ENCODE data around the gene SDK2. TPM values are rescaled to one million over a fixed set of nuclear protein-coding genes. Genes with fewer than 3 reads are reported as not detected.

The SDK2 gene
- total RNA-seq, 4 donors from 2014 or later: 1.4 to 6.8 (median 3.3) TPM

DNA sequence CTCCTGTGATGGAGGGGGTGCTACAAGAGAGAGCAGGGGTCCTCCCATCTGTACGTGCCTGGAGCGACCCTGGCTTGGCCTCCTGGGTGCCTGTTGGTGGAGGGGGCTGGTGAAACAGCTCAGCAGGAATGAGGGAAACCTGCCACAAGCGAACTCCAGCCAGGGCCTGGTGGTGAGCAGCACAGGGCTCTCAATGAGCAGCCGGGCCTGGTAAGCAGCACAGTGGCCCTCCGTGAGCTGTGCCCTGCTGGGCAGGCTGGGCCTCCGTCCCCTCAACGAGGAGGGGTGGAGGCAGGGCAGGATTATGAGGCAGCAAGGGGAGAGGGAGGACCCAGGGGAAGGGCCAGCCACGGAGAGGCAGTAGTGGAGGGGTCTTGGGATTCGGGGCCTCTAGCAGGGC is 101.9 kb downstream of the SDK2 start:
- peaks cover 3% of the 10 kb centered on the region for H3K27me3 ChIP-seq
- no peak overlapping the region for H3K27ac ChIP-seq
- peaks cover 27% of the 10 kb centered on the region for H3K4me1 ChIP-seq
- no peak for TF ChIP-seq EP300 (IDR thresholded peaks at IDR 0.05)
- TF ChIP-seq POLR2AphosphoS5 (IDR thresholded peaks at IDR 0.05): no peak
- TF ChIP-seq, protein P1, sequence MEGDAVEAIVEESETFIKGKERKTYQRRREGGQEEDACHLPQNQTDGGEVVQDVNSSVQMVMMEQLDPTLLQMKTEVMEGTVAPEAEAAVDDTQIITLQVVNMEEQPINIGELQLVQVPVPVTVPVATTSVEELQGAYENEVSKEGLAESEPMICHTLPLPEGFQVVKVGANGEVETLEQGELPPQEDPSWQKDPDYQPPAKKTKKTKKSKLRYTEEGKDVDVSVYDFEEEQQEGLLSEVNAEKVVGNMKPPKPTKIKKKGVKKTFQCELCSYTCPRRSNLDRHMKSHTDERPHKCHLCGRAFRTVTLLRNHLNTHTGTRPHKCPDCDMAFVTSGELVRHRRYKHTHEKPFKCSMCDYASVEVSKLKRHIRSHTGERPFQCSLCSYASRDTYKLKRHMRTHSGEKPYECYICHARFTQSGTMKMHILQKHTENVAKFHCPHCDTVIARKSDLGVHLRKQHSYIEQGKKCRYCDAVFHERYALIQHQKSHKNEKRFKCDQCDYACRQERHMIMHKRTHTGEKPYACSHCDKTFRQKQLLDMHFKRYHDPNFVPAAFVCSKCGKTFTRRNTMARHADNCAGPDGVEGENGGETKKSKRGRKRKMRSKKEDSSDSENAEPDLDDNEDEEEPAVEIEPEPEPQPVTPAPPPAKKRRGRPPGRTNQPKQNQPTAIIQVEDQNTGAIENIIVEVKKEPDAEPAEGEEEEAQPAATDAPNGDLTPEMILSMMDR (IDR thresholded peaks at IDR 0.05): no peak
- TF ChIP-seq POLR2A (IDR thresholded peaks at IDR 0.05): no peak
- H3K4me3 ChIP-seq: no peak overlapping the region
- DNase-seq (ENCODE audit: low spot score in 2 of 2): no peak
- H3K36me3 ChIP-seq: no peaks in the 10 kb centered on the region
- no peaks in the 10 kb centered on the region for H3K9me3 ChIP-seq
- WGBS: 87% methylated on average over 9 of the region's 9 CpGs

DNA sequence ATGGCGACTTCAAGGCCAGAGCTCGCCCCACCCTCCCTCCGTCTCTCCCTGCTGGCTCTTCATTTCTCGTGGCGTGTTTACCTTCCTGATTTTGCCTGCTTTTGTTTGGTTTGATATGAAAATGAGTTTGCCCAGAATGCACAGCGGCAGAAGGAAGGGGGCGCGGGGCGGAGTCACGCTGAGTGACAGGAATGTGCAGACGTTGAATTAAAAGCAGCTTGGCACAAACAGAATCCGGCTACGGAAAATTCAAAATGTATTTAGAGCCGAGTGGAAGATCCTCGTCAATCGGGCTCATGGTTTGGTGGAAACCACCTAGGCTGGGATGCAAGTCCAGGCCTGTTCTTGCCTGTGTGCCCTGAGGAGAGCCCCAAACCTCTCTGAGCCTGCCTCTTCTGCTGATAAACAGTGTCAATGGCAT is 102.7 kb downstream of the SDK2 start:
- TF ChIP-seq POLR2AphosphoS5 (IDR thresholded peaks at IDR 0.05): no peak
- WGBS: 60% methylated on average over 16 of the region's 16 CpGs
- no peaks in the 10 kb centered on the region for H3K36me3 ChIP-seq
- no peak overlapping the region for H3K27ac ChIP-seq
- H3K9me3 ChIP-seq: no peaks in the 10 kb centered on the region
- H3K27me3 ChIP-seq: peaks cover 4% of the 10 kb centered on the region
- DNase-seq (ENCODE audit: low spot score in 2 of 2): no peak
- peaks cover 22% of the 10 kb centered on the region for H3K4me1 ChIP-seq
- H3K4me3 ChIP-seq: no peak overlapping the region

DNA sequence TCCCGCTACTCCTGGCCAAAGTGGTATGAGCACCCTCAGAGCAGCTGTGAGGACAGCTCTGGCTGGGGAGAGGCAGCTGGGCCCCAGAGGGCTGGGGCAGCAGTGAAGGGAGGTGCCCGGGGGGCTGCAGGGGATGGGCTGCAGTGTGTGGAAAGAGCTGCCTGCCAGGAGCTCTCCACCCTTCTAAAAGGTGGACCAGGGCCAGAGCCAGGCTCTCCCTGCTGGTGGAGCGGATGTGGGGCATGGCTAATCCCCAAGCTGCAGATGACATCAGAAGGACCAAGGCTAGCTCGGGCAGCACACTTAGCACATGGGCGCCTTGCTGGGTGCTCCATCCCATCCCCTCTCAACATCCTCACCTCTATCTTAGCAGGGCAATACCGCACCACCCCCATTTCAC is 103.1 kb downstream of the SDK2 start:
- DNase-seq (ENCODE audit: low spot score in 2 of 2): no peak
- Histone ChIP-seq H3K9me3 (no peaks in the 10 kb centered on the region), H3K27me3 (peaks cover 4% of the 10 kb centered on the region), H3K4me1 (peaks cover 17% of the 10 kb centered on the region), H3K36me3 (no peaks in the 10 kb centered on the region), H3K4me3 (no peak overlapping the region), H3K27ac (no peak overlapping the region)
- TF ChIP-seq EP300 (IDR thresholded peaks at IDR 0.05) (no peak), POLR2A (IDR thresholded peaks at IDR 0.05) (no peak), POLR2AphosphoS5 (IDR thresholded peaks at IDR 0.05) (no peak)
- TF ChIP-seq, protein P1 (IDR thresholded peaks at IDR 0.05): no peak
- WGBS: 53% methylated on average over 3 of the region's 6 CpGs

DNA sequence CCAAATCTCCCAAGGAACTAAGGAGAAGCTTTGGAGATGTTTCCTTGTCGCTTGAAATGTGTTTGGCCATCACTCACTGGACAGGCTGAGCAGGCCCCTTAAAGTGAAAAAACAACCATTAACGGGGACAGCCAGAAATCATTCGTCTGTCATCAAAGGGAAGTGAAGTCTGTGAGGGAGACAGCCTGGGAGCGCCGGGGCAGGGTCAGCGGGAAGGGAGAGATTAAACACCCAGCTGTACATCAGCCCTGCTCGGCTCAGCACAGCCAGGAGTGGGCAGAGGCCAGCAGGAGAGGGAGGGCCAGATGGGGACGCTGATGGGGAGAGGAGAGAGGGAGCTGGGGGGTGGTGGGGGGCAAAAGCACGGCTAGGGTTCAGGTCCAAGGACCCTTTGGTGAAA is 105.1 kb downstream of the SDK2 start:
- 71% methylated on average over 9 of the region's 9 CpGs for WGBS
- TF ChIP-seq POLR2A (IDR thresholded peaks at IDR 0.05) (no peak), POLR2AphosphoS5 (IDR thresholded peaks at IDR 0.05) (no peak), EP300 (IDR thresholded peaks at IDR 0.05) (no peak)
- TF ChIP-seq, protein P1 (IDR thresholded peaks at IDR 0.05): no peak
- H3K9me3 ChIP-seq: no peaks in the 10 kb centered on the region
- H3K4me1 ChIP-seq: peaks cover 9% of the 10 kb centered on the region
- no peak overlapping the region for H3K27ac ChIP-seq
- no peak overlapping the region for H3K4me3 ChIP-seq
- peaks cover 7% of the 10 kb centered on the region for H3K27me3 ChIP-seq
- no peak for DNase-seq (ENCODE audit: low spot score in 2 of 2)
- H3K36me3 ChIP-seq: no peaks in the 10 kb centered on the region

DNA sequence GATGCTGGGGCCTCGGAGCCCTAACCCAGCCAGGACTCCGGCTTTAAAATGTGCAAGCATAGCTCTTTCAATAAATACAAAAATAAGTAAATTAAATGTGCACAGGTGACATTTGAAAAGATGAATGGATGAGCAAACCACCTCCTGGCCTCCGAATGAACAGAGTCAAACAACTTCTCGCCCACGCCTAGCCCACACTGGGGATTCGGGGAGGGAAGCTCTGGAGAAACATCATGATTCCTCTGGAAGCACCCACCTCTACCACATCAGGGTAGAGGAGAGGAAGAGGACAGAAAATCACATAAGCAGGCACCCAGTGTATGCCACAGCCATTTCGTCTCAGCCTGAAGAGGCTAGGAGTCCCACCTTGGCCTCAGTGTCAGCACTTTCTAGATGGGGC is 105.8 kb downstream of the SDK2 start:
- TF ChIP-seq POLR2A (IDR thresholded peaks at IDR 0.05): no peak
- TF ChIP-seq, protein P1 (IDR thresholded peaks at IDR 0.05): no peak

More for the DNA sequence above, 105.8 kb downstream of the SDK2 start:
- 95% methylated on average over 7 of the region's 7 CpGs for WGBS
- Histone ChIP-seq H3K36me3 (no peaks in the 10 kb centered on the region), H3K27ac (no peak overlapping the region), H3K27me3 (peaks cover 7% of the 10 kb centered on the region), H3K9me3 (no peaks in the 10 kb centered on the region), H3K4me3 (no peak overlapping the region), H3K4me1 (peaks cover 9% of the 10 kb centered on the region)
- DNase-seq (ENCODE audit: low spot score in 2 of 2): no peak
